HepG2 (cell line): ENCODE data around the gene OSBPL1A. TPM values are rescaled to one million over a fixed set of nuclear protein-coding genes. Genes with fewer than 3 reads are reported as not detected.

ENCODE experiments used
- ATAC-seq: fragments of 200-7000 bp; cut with Tn5 transposase; 3 replicates; pipeline ENCODE4 v1.9.1; 2020; ENCODE audit warnings: mild to moderate bottlenecking, moderate library complexity
- BruUV-seq: library from RNA; stranded (reverse); fragments of 400-500 nt; replicated peaks from 2 replicates; lab custom pipeline; 2021; lab: Mats Ljungman, UMichigan
- CTCF ChIA-PET: fragments of 300-600 bp; formaldehyde crosslinking; extraction: SDS; loops from one replicate; lab custom pipeline; 2021; ENCODE audit warnings: low total read pairs, inconsistent platforms, low intra/inter-chr PET ratio; lab: Yijun Ruan, JAX
- POLR2A ChIA-PET: fragments of 350-600 bp; sonication (Branson Sonifier 250); formaldehyde crosslinking; loops from one replicate; lab custom pipeline; 2020; ENCODE audit warnings: antibody characterized with exemption, inconsistent platforms; lab: Yijun Ruan, JAX
- DNase-seq: peaks from one replicate; pipeline ENCODE4 v3.0.0-alpha.2; 2015; ENCODE audit warnings: low spot score
- FAIRE-seq: peaks from 3 replicates; lab custom pipeline; 2011; peaks lifted over from hg19 to GRCh38; lab: Jason Lieb, UNC
- H2AFZ ChIP-seq: one replicate; pipeline ENCODE4 v1.6.1; 2011; ENCODE audit warnings: low read length, inconsistent platforms
- H3K27ac ChIP-seq: fragments of 300-600 bp; 3 replicates; pipeline ENCODE4 v1.8.0; 2011; ENCODE audit warnings: mixed run types, mild to moderate bottlenecking, mixed read lengths, low read length, inconsistent platforms; ENCODE audit not compliant: insufficient read depth; ENCODE audit errors: extremely low read length
- H3K27me3 ChIP-seq, 2 experiments: fragments of 200-600 bp in 1 of 2; 2 replicates in 1 of 2; 3 replicates in 1 of 2; pipeline versions ENCODE4 v1.6.0 to v1.8.0; 2011; ENCODE audit warnings: low read length in 2 of 2, mild to moderate bottlenecking in 2 of 2, moderate library complexity in 2 of 2, inconsistent platforms in 1 of 2; ENCODE audit not compliant: insufficient read depth in 2 of 2, control insufficient read depth in 1 of 2
- H3K36me3 ChIP-seq, 2 experiments: fragments of 200-600 bp in 1 of 2; replicated peaks in 1 of 2; 2 replicates in 1 of 2; 3 replicates in 1 of 2; pipeline versions ENCODE4 v1.5.1 to v1.8.0; 2011; ENCODE audit warnings: low read length in 2 of 2, inconsistent platforms in 1 of 2; ENCODE audit not compliant: insufficient read depth in 2 of 2, control insufficient read depth in 1 of 2
- H3K4me1 ChIP-seq: 2 replicates; pipeline ENCODE4 v1.5.1; 2012; ENCODE audit warnings: low read length, inconsistent platforms; ENCODE audit not compliant: insufficient read depth
- H3K4me2 ChIP-seq: 2 replicates; pipeline ENCODE4 v1.6.0; 2011; ENCODE audit warnings: low read depth, low read length, inconsistent platforms
- H3K4me3 ChIP-seq, 3 experiments: fragments of 200-600 bp in 1 of 3; sonication (generic), shearing (Covaris generic) in 1 of 3; replicated peaks in 1 of 3; 2 replicates each; pipeline ENCODE4 v1.5.1; 2011 to 2016; ENCODE audit warnings: low read length in 3 of 3, inconsistent platforms in 2 of 3, low read depth in 2 of 3, mild to moderate bottlenecking in 2 of 3, control low read depth in 1 of 3, mixed read lengths in 1 of 3; ENCODE audit not compliant: insufficient read depth in 1 of 3
- H3K79me2 ChIP-seq: one replicate; pipeline ENCODE4 v1.6.1; 2011; ENCODE audit warnings: low read length, inconsistent platforms; ENCODE audit not compliant: insufficient read depth
- H3K9ac ChIP-seq: 2 replicates; pipeline ENCODE4 v1.6.0; 2011; ENCODE audit warnings: mild to moderate bottlenecking, low read depth, low read length, inconsistent platforms; ENCODE audit not compliant: insufficient read depth
- H3K9me3 ChIP-seq: 2 replicates; pipeline ENCODE4 v1.5.1; 2012; ENCODE audit warnings: mild to moderate bottlenecking, low read length
- H4K20me1 ChIP-seq: 2 replicates; pipeline ENCODE4 v1.6.0; 2011; ENCODE audit warnings: inconsistent platforms, mild to moderate bottlenecking, low read length, moderate library complexity; ENCODE audit not compliant: insufficient read depth
- BCL6 ChIP-seq: IDR thresholded peaks from 2 replicates; pipeline ENCODE4 v1.6.1; 2016; ENCODE audit warnings: missing genetic modification reagents, missing compliant biosample characterization
- CERS6 ChIP-seq: sonication (generic); formaldehyde crosslinking; IDR thresholded peaks from 2 replicates; pipeline ENCODE4 v1.5.0; 2020; ENCODE audit warnings: missing genetic modification reagents
- IRF2 ChIP-seq: IDR thresholded peaks from 2 replicates; pipeline ENCODE4 v1.6.1; 2018; ENCODE audit warnings: missing genetic modification reagents, missing compliant biosample characterization
- NAIF1 ChIP-seq: sonication (generic); formaldehyde crosslinking; IDR thresholded peaks from 2 replicates; pipeline ENCODE4 v1.5.0; 2020; ENCODE audit warnings: mild to moderate bottlenecking, missing genetic modification reagents, borderline replicate concordance
- REXO4 ChIP-seq: sonication (generic); formaldehyde crosslinking; IDR thresholded peaks from 2 replicates; pipeline ENCODE4 v1.8.0; 2022; ENCODE audit warnings: missing genetic modification reagents, mild to moderate bottlenecking, borderline replicate concordance
- SMYD3 ChIP-seq: sonication (generic); formaldehyde crosslinking; IDR thresholded peaks from 2 replicates; pipeline ENCODE4 v1.8.1; 2023; ENCODE audit warnings: mild to moderate bottlenecking, missing genetic modification reagents
- ZBTB39 ChIP-seq: sonication (generic); formaldehyde crosslinking; IDR thresholded peaks from 2 replicates; pipeline ENCODE4 v1.5.0; 2020; ENCODE audit warnings: missing genetic modification reagents
- ZNF234 ChIP-seq: sonication (generic); formaldehyde crosslinking; conservative IDR thresholded peaks from 2 replicates; pipeline ENCODE4 v1.5.1; 2020; ENCODE audit warnings: mild to moderate bottlenecking, missing genetic modification reagents
- ZNF501 ChIP-seq: sonication (generic); formaldehyde crosslinking; IDR thresholded peaks from 2 replicates; pipeline ENCODE4 v1.5.1; 2020; ENCODE audit warnings: mild to moderate bottlenecking, moderate library complexity, missing genetic modification reagents
- ZNF639 ChIP-seq: conservative IDR thresholded peaks from 2 replicates; pipeline ENCODE4 v1.6.1; 2018; ENCODE audit warnings: missing genetic modification reagents
- ZNF652 ChIP-seq: IDR thresholded peaks from 2 replicates; pipeline ENCODE4 v1.6.1; 2016; ENCODE audit warnings: low read depth, borderline replicate concordance
- WGBS: methylation state at CpG from one replicate; pipeline ENCODE4 v1.1.6; 2017; ENCODE audit warnings: low lambda C conversion rate; 5-methylcytosine and 5-hydroxymethylcytosine counted together
- in situ Hi-C: cut with HindIII; loops from 2 replicates; pipeline ENCODE4 v1.10.0; 2017; ENCODE audit warnings: low pct_unique_long_range_greater_than_20kb; ENCODE audit not compliant: extremely low pct_ligation_motif_present
- intact Hi-C: fragments of 100-400 bp; cut with micrococcal nuclease; formaldehyde crosslinking; loops from one replicate; pipeline ENCODE4 v1.10.0; 2022; ENCODE audit not compliant: unreplicated experiment
- polyA plus RNA-seq, 8 experiments: library from polyadenylated mRNA; depleted of rRNA in 3 of 8; stranded (reverse) in 7 of 8; unstranded in 1 of 8; fragments of >200 nt; fragmentation: Illumina TruSeq in 4 of 8; extraction: Trizol in 4 of 8; gene quantifications; 2 replicates each; pipeline versions ENCODE4 v1.2.1 to v1.2.3, GENCODE V29; 2011 to 2016; ENCODE audit warnings: low read depth in 4 of 8, missing spikeins in 1 of 8, mixed read lengths in 1 of 8; ENCODE audit not compliant: insufficient read depth in 1 of 8
- total RNA-seq, 5 experiments: library from RNA; depleted of rRNA; stranded (reverse); fragments of >200 nt; fragmentation: Illumina TruSeq; extraction: Trizol; gene quantifications; 2 replicates each; pipeline ENCODE4 v1.2.3, GENCODE V29; 2016; ENCODE audit warnings: low read depth in 1 of 5

Gene OSBPL1A
- total and polyA plus RNA-seq, 2 of the 13 experiments (the other 11 are each of a cell fraction or from before 2014, with no cell fraction given) = 0.02 TPM; not detected in 1

- in situ Hi-C loops (no loop called here), intact Hi-C loops (no loop called here)
- peaks cover 0 to 3% of the 10 kb centered on the region in 2 experiments; a peak in 1 of 5 replicates for H3K27me3 ChIP-seq
- no TSS peak for BruUV-seq
- H3K36me3 ChIP-seq = no peaks in the 10 kb centered on the region
- ChIA-PET CTCF (no interaction called here), POLR2A (no interaction called here)
- H3K4me3 ChIP-seq = no peak overlapping the region
- H4K20me1 ChIP-seq = no peaks in the 10 kb centered on the region
- H3K4me1 ChIP-seq = peaks cover 8% of the 10 kb centered on the region
- H3K79me2 ChIP-seq = no peaks in the 10 kb centered on the region
- H3K9ac ChIP-seq = no peak overlapping the region
- no peaks in the 10 kb centered on the region for H3K9me3 ChIP-seq
- DNase-seq (no peak), ATAC-seq (no peak), FAIRE-seq (no peak)
- H2AFZ ChIP-seq = no peak overlapping the region
- no peak for TF ChIP-seq SMYD3 (CRISPR knock-in tag)
- 3% methylated on average over 1 of the region's 1 CpG for WGBS
- H3K4me2 ChIP-seq = no peak overlapping the region
- no peak overlapping the region for H3K27ac ChIP-seq
Observed at GRCh38 chr18:24197412-24197811, 200.2 kb downstream of the OSBPL1A start.

GRCh38 chr18:24196764-24197163 lies 200.9 kb downstream of the OSBPL1A start:
- BruUV-seq = no TSS peak
- Histone ChIP-seq H4K20me1 (no peaks in the 10 kb centered on the region), H3K27ac (no peak overlapping the region), H3K4me2 (no peak overlapping the region), H3K9me3 (no peaks in the 10 kb centered on the region), H3K79me2 (no peaks in the 10 kb centered on the region), H3K36me3 (no peaks in the 10 kb centered on the region), H3K9ac (no peak overlapping the region), H2AFZ (no peak overlapping the region), H3K4me3 (no peak overlapping the region), H3K4me1 (peaks cover 8% of the 10 kb centered on the region), H3K27me3 (peaks cover 0 to 3% of the 10 kb centered on the region in 2 experiments; a peak in 1 of 5 replicates)
- DNase-seq = no peak
- intact Hi-C loops = no loop called here
- no peak for ATAC-seq
- in situ Hi-C loops = no loop called here
- CTCF ChIA-PET = no interaction called here
- POLR2A ChIA-PET = no interaction called here
- 68% methylated on average over 3 of the region's 4 CpGs for WGBS
- FAIRE-seq = no peak
- TF ChIP-seq NAIF1 (CRISPR knock-in tag) (no peak), ZNF652 (CRISPR knock-in tag) (no peak), ZNF639 (no peak), ZNF501 (CRISPR knock-in tag) (no peak), CERS6 (no peak), ZNF234 (no peak), BCL6 (no peak), IRF2 (CRISPR knock-in tag) (no peak), ZBTB39 (CRISPR knock-in tag) (no peak), REXO4 (CRISPR knock-in tag) (no peak)
